HEK293T (cell line): ENCODE data around the gene FPGS.

Experiments used
- ARNT ChIP-seq: fragments of 450-650 bp; IDR thresholded peaks from 2 replicates; pipeline ENCODE4 v1.6.1; 2017; ENCODE audit warnings: mild to moderate bottlenecking
- ELF4 ChIP-seq: fragments of 450-650 bp; IDR thresholded peaks from 2 replicates; pipeline ENCODE4 v1.6.1; 2017; ENCODE audit warnings: antibody characterized with exemption
- HDGF ChIP-seq: fragments of 450-650 bp; IDR thresholded peaks from 2 replicates; pipeline ENCODE4 v1.6.1; 2017; ENCODE audit warnings: antibody characterized with exemption, borderline replicate concordance
- SP1 ChIP-seq: fragments of 450-650 bp; IDR thresholded peaks from 2 replicates; pipeline ENCODE4 v1.6.1; 2017
- SUZ12 ChIP-seq: fragments of 450-650 bp; IDR thresholded peaks from 2 replicates; pipeline ENCODE4 v1.6.1; 2016; ENCODE audit warnings: mild to moderate bottlenecking
- TARDBP ChIP-seq: fragments of 450-650 bp; IDR thresholded peaks from 2 replicates; pipeline ENCODE4 v1.6.1; 2016

DNA sequence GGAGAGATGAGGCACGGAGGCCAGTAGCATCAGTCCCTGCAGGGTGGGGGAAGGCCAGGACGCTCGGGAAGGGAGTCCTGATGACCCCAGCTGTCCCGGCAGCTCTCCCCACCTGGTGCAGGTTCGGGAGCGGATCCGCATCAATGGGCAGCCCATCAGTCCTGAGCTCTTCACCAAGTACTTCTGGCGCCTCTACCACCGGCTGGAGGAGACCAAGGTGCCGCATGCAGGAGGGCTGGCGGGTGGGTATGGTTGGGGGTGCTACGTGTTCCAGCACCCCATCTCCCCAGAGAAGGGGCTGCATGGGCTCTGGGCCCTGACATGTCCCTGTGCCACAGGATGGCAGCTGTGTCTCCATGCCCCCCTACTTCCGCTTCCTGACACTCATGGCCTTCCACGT lies 4.2 kb downstream of the FPGS start:
- TF ChIP-seq ARNT (no peak), TARDBP (no peak), SP1 (no peak), ELF4 (no peak), SUZ12 (no peak), HDGF (no peak)
